Adrenal gland (tissue), 5 donors: ENCODE data around the gene RNASEH1.

Source experiments
- POLR2A ChIP-seq, 2 donors: fragments of 450-650 bp; IDR thresholded peaks; one replicate each; pipeline ENCODE4 v1.6.1; 2017; ENCODE audit warnings: antibody characterized with exemption in 2 of 2, mild to moderate bottlenecking in 2 of 2, moderate library complexity in 1 of 2
- TF ChIP-seq, protein P1 (sequence below), 6 experiments: fragments of 450-650 bp in 4 of 6; fragments of 200-600 bp in 2 of 6; sonication (generic) in 1 of 6; IDR thresholded peaks; 1 replicate in 5 of 6; 2 replicates in 1 of 6; pipeline versions ENCODE4 v1.5.1 to v1.8.0; 2016 to 2021; ENCODE audit warnings: antibody characterized with exemption in 6 of 6, mild to moderate bottlenecking in 2 of 6, moderate library complexity in 1 of 6
- donor health status: DM: no; HTN: no; CAD: no.

DNA sequence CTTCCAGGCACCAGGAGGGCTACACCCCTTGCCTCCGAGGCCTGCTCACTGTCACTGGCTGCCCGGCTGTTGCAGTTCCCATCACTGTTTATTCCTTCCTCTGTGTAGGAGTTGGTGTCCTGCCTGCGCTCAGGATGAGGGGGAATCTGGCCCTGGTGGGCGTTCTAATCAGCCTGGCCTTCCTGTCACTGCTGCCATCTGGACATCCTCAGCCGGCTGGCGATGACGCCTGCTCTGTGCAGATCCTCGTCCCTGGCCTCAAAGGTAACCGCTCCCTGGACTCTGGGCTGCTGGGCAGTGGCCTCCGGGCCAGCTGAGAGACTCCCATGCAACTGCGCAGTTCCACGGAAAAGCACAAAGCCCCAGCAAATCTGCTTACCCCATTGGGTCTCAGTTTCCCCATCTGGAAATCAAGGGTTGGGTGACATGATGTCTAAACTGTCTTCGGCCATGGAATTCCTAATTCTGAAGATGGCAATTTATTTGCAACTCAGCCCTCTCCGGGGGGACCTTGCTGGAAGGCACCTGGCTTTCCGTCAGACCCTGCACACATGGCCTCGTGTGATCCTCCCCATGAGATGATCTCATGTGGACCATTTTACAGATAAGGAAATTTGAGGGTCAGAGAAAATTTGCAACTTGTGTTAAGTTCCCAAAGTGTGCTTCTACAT, 46.2 kb upstream of the RNASEH1 start:
- TF ChIP-seq, protein P1, sequence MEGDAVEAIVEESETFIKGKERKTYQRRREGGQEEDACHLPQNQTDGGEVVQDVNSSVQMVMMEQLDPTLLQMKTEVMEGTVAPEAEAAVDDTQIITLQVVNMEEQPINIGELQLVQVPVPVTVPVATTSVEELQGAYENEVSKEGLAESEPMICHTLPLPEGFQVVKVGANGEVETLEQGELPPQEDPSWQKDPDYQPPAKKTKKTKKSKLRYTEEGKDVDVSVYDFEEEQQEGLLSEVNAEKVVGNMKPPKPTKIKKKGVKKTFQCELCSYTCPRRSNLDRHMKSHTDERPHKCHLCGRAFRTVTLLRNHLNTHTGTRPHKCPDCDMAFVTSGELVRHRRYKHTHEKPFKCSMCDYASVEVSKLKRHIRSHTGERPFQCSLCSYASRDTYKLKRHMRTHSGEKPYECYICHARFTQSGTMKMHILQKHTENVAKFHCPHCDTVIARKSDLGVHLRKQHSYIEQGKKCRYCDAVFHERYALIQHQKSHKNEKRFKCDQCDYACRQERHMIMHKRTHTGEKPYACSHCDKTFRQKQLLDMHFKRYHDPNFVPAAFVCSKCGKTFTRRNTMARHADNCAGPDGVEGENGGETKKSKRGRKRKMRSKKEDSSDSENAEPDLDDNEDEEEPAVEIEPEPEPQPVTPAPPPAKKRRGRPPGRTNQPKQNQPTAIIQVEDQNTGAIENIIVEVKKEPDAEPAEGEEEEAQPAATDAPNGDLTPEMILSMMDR (IDR thresholded peaks at IDR 0.05), result no peak
- no peak for TF ChIP-seq POLR2A (IDR thresholded peaks at IDR 0.05)
